B cell (primary cell): ENCODE results near the gene SYTL5. TPM values are rescaled to one million over a fixed set of nuclear protein-coding genes. Genes with fewer than 3 reads are reported as not detected.

Experiments
- ATAC-seq: fragments of 200-7000 bp; cut with Tn5 transposase; one replicate; pipeline ENCODE4 v1.10.0; 2021; ENCODE audit warnings: low read depth, mild to moderate bottlenecking, moderate number of reproducible peaks, moderate library complexity
- CTCF ChIA-PET: fragments of 350-600 bp; sonication (Branson Sonifier 250); formaldehyde crosslinking; loops from one replicate; lab custom pipeline; 2021; ENCODE audit warnings: antibody characterized with exemption, inconsistent platforms; lab: Charles Lee
- POLR2A ChIA-PET: fragments of 350-600 bp; sonication (Branson Sonifier 250); formaldehyde crosslinking; loops from one replicate; lab custom pipeline; 2021; ENCODE audit warnings: antibody characterized with exemption; lab: Charles Lee
- DNase-seq: peaks from one replicate; pipeline ENCODE4 v3.0.0; 2013
- H2AFZ ChIP-seq: 2 replicates; pipeline ENCODE4 v1.6.1; 2012; ENCODE audit warnings: mild to moderate bottlenecking, low read depth, low read length; ENCODE audit not compliant: insufficient read depth, poor library complexity, severe bottlenecking
- H3K27ac ChIP-seq, 2 donors: 1 replicate in 1 of 2; 2 replicates in 1 of 2; pipeline ENCODE4 v1.5.1; 2012 to 2013; ENCODE audit warnings: low read length in 2 of 2, mild to moderate bottlenecking in 2 of 2, moderate library complexity in 1 of 2
- H3K27me3 ChIP-seq, 4 experiments: fragments of 200-600 bp in 1 of 4; sonication (generic) in 1 of 4; replicated peaks in 1 of 4; 1 replicate in 2 of 4; 2 replicates in 2 of 4; pipeline versions ENCODE4 v1.6.1 to v1.7.0; 2013 to 2016; ENCODE audit warnings: low read length in 3 of 4, mild to moderate bottlenecking in 2 of 4, mixed read lengths in 1 of 4, moderate library complexity in 1 of 4; ENCODE audit not compliant: insufficient read depth in 4 of 4, control insufficient read depth in 3 of 4; ENCODE audit errors: control extremely low read depth in 1 of 4
- H3K36me3 ChIP-seq, 2 experiments: replicated peaks in 1 of 2; 1 replicate in 1 of 2; 2 replicates in 1 of 2; pipeline versions ENCODE4 v1.6.1 to v1.7.1; 2013; ENCODE audit warnings: low read length in 1 of 2; ENCODE audit not compliant: insufficient read depth in 2 of 2, control insufficient read depth in 1 of 2; ENCODE audit errors: control extremely low read depth in 1 of 2, extremely low read depth in 1 of 2
- H3K4me1 ChIP-seq, 2 donors: fragments of 200-600 bp in 1 of 2; sonication (generic) in 1 of 2; 1 replicate in 1 of 2; 2 replicates in 1 of 2; pipeline versions ENCODE4 v1.5.1 to v1.6.1; 2013 to 2017; ENCODE audit warnings: low read length in 2 of 2; ENCODE audit not compliant: control insufficient read depth in 2 of 2, insufficient read depth in 2 of 2
- H3K4me2 ChIP-seq: replicated peaks from 2 replicates; pipeline ENCODE3; 2012; ENCODE audit warnings: mild to moderate bottlenecking, low read depth, low read length; ENCODE audit not compliant: poor library complexity, severe bottlenecking
- H3K4me3 ChIP-seq, 5 experiments: fragments of 200-600 bp in 1 of 5; sonication (generic) in 1 of 5; 1 replicate in 3 of 5; 2 replicates in 2 of 5; pipeline versions ENCODE4 v1.5.1 to v1.7.0; 2011 to 2016; ENCODE audit warnings: low read length in 4 of 5, mild to moderate bottlenecking in 4 of 5, low read depth in 2 of 5, control low read depth in 1 of 5, moderate library complexity in 1 of 5; ENCODE audit not compliant: insufficient read depth in 1 of 5; ENCODE audit errors: control extremely low read depth in 1 of 5, extremely low read depth in 1 of 5
- H3K79me2 ChIP-seq: fragments of 200-600 bp; sonication (generic); one replicate; pipeline ENCODE4 v1.6.0; 2016; ENCODE audit warnings: low read length; ENCODE audit not compliant: control insufficient read depth, insufficient read depth
- H3K9ac ChIP-seq: fragments of 200-600 bp; sonication (generic); 2 replicates; pipeline ENCODE4 v1.6.1; 2017; ENCODE audit warnings: mild to moderate bottlenecking, low read length, moderate library complexity
- H3K9me3 ChIP-seq, 3 donors: one replicate each; pipeline versions ENCODE4 v1.6.1 to v1.7.1; 2013; ENCODE audit warnings: low read length in 2 of 3; ENCODE audit not compliant: control insufficient read depth in 2 of 3, insufficient read depth in 1 of 3; ENCODE audit errors: control extremely low read depth in 1 of 3
- H4K20me1 ChIP-seq: 2 replicates; pipeline ENCODE4 v1.6.0; 2012; ENCODE audit warnings: mild to moderate bottlenecking, low read length; ENCODE audit not compliant: insufficient read depth, control insufficient read depth, poor library complexity, severe bottlenecking
- H3K27ac Mint-ChIP-seq: one replicate; pipeline ENCODE4 v1.8.0; 2021; ENCODE audit warnings: mixed read lengths
- H3K27me3 Mint-ChIP-seq: one replicate; pipeline ENCODE4 v1.8.0; 2021; ENCODE audit warnings: mixed read lengths
- H3K4me1 Mint-ChIP-seq: one replicate; pipeline ENCODE4 v1.8.0; 2021; ENCODE audit warnings: mixed read lengths
- H3K4me3 Mint-ChIP-seq: one replicate; pipeline ENCODE4 v1.8.0; 2021; ENCODE audit warnings: mixed read lengths
- H3K9me3 Mint-ChIP-seq: one replicate; pipeline ENCODE4 v1.8.0; 2022; ENCODE audit warnings: mixed read lengths; ENCODE audit not compliant: insufficient read depth
- EZH2 ChIP-seq: IDR thresholded peaks from 2 replicates; pipeline ENCODE4 v1.6.1; 2012; ENCODE audit warnings: borderline replicate concordance, low read depth, mild to moderate bottlenecking, moderate library complexity, low read length; ENCODE audit not compliant: insufficient read depth, poor library complexity, severe bottlenecking
- WGBS: methylation state at CpG from one replicate; pipeline ENCODE4 v1.1.5; 2013; ENCODE audit warnings: missing lambda C conversion rate; ENCODE audit not compliant: insufficient coverage; 5-methylcytosine and 5-hydroxymethylcytosine counted together
- intact Hi-C: fragments of 100-400 bp; cut with micrococcal nuclease; formaldehyde crosslinking; loops from one replicate; pipeline ENCODE4 v1.10.0; 2022
- polyA plus RNA-seq: library from polyadenylated mRNA; depleted of rRNA; stranded (reverse); fragments of >200 nt; gene quantifications from 2 replicates; pipeline ENCODE4 v1.2.3, GENCODE V29; 2012
- total RNA-seq, 2 donors: library from RNA; stranded (reverse); fragments of 120-200 nt in 1 of 2; gene quantifications; 1 replicate in 1 of 2; 2 replicates in 1 of 2; pipeline versions ENCODE4 v1.2.3 to v1.2.4, GENCODE V29; 2013 to 2022
- TF ChIP-seq, protein P1 (sequence below): fragments of 200-600 bp; IDR thresholded peaks from one replicate; pipeline ENCODE4 v1.8.0; 2022; ENCODE audit warnings: antibody characterized with exemption, mild to moderate bottlenecking

The SYTL5 gene
- total and polyA plus RNA-seq, 2 donors (not counting 1 experiment from before 2014, with no cell fraction given), result 0.01 TPM; not detected in 1

DNA sequence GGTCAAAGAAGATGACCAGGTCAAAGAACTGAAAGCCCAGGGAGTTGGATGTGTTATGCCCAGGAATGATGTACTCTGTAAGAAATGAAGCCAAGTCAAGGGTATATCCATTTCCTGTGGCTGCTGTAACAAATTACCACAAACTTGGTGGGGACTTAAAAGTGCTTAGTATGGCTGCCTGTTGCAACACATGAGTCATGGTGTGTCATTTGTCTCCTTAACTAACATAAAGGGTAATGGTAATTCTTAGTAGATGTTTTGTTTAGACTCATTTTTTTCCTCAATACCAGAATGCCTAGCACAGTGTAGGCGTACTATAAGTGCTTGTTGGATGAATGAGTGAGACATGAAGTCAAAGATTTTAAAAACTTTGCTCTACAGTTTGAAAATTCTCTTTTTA lies 45.7 kb downstream of the SYTL5 start:
- no peaks in the 10 kb centered on the region for H4K20me1 ChIP-seq
- DNase-seq (no peak), ATAC-seq (no peak)
- H3K9me3 ChIP-seq, result no peaks in the 10 kb centered on the region
- Mint-ChIP-seq H3K27ac (no peak overlapping the region), H3K27me3 (no peaks in the 10 kb centered on the region), H3K9me3 (no peaks in the 10 kb centered on the region), H3K4me3 (no peak overlapping the region), H3K4me1 (no peaks in the 10 kb centered on the region)
- no peaks in the 10 kb centered on the region for H3K36me3 ChIP-seq
- no peaks in the 10 kb centered on the region for H3K4me1 ChIP-seq
- H3K79me2 ChIP-seq, result no peaks in the 10 kb centered on the region
- TF ChIP-seq, protein P1, sequence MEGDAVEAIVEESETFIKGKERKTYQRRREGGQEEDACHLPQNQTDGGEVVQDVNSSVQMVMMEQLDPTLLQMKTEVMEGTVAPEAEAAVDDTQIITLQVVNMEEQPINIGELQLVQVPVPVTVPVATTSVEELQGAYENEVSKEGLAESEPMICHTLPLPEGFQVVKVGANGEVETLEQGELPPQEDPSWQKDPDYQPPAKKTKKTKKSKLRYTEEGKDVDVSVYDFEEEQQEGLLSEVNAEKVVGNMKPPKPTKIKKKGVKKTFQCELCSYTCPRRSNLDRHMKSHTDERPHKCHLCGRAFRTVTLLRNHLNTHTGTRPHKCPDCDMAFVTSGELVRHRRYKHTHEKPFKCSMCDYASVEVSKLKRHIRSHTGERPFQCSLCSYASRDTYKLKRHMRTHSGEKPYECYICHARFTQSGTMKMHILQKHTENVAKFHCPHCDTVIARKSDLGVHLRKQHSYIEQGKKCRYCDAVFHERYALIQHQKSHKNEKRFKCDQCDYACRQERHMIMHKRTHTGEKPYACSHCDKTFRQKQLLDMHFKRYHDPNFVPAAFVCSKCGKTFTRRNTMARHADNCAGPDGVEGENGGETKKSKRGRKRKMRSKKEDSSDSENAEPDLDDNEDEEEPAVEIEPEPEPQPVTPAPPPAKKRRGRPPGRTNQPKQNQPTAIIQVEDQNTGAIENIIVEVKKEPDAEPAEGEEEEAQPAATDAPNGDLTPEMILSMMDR, result no peak
- TF ChIP-seq EZH2, result no peak
- H2AFZ ChIP-seq, result no peak overlapping the region
- WGBS, result no CpG with 5 or more reads among the region's 1 CpG
- no peak overlapping the region for H3K27ac ChIP-seq
- no peak overlapping the region for H3K4me2 ChIP-seq
- intact Hi-C loops, result no loop called here
- ChIA-PET POLR2A (no interaction called here), CTCF (no interaction called here)
- no peaks in the 10 kb centered on the region for H3K27me3 ChIP-seq
- no peak overlapping the region for H3K4me3 ChIP-seq
- no peak overlapping the region for H3K9ac ChIP-seq

DNA sequence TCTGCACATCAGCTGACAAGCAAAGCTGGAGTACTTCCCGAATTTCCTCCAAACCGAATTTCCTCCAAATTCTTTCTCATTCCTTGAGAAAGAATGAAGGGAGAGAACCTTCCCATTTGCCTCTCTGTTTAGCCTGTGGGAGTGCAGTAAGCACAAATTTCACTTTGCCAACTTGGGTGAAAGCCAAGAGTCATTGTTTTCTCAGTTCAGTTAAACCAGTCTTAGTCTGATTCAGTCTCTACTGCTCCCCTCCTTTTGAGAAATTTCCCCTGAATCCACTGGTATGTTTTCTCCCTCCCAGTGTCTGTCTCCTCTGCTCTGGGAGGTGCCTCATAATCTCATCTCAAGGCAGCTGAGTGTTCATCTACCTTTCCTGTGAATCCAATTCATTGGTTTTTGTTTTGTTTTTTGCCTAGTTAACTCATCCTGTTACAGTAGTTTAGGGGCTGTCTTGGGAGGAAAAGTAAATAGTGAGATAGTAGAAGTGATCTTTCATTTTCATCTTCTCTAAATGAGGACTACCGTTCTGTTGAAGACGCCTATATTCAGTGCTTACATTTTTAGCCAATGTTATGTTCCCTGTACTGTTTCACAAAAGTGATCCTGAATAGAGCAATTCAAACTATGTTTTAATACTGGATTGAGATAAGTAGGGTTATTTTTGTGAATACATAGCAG lies 49.0 kb downstream of the SYTL5 start:
- ATAC-seq (no peak), DNase-seq (no peak)
- Mint-ChIP-seq H3K27me3 (no peaks in the 10 kb centered on the region), H3K4me1 (no peaks in the 10 kb centered on the region), H3K9me3 (no peaks in the 10 kb centered on the region), H3K27ac (no peak overlapping the region), H3K4me3 (no peak overlapping the region)
- Histone ChIP-seq H3K9me3 (no peaks in the 10 kb centered on the region), H3K27ac (no peak overlapping the region), H3K4me1 (no peaks in the 10 kb centered on the region), H3K79me2 (no peaks in the 10 kb centered on the region), H3K36me3 (no peaks in the 10 kb centered on the region), H3K9ac (no peak overlapping the region), H3K4me3 (no peak overlapping the region), H3K4me2 (no peak overlapping the region), H3K27me3 (no peaks in the 10 kb centered on the region), H4K20me1 (no peaks in the 10 kb centered on the region), H2AFZ (no peak overlapping the region)
- WGBS, result no CpG with 5 or more reads among the region's 4 CpGs
- TF ChIP-seq, protein P1, result no peak
- no peak for TF ChIP-seq EZH2
- POLR2A ChIA-PET, result no interaction called here
- CTCF ChIA-PET, result no interaction called here
- intact Hi-C loops, result no loop called here
